ENCODE data around the gene CNOT6.
"Not testable (repeated sequence)": the region's sequence is repeated elsewhere in the genome, so short reads cannot be mapped to it uniquely, and the experiment has no call there.

The CNOT6 gene

GRCh38 chr5:180494060-180494509 lies at the start of gene CNOT6:
TSS of gene CNOT6 (plus strand) at chr5:180494379. CDS start at chr5:180529277, 34,898 bp downstream.
- DNase-seq (ENCODE audit: low spot score) = peak; percentile 91

- no peak for DNase-seq (ENCODE audit: low spot score)
Measured at GRCh38 chr5:180454752-180455151, 39.4 kb upstream of the CNOT6 start.

- DNase-seq (ENCODE audit: low spot score) = no peak
Measured at GRCh38 chr5:180455872-180456271, 38.3 kb upstream of the CNOT6 start.

GRCh38 chr5:180456792-180457191 lies 37.4 kb upstream of the CNOT6 start:
- DNase-seq (ENCODE audit: low spot score) = no peak

- DNase-seq (ENCODE audit: low spot score) = not testable (repeated sequence)
Measured at GRCh38 chr5:180458852-180459673, 35.1 kb upstream of the CNOT6 start.

- DNase-seq (ENCODE audit: low spot score) = not testable (repeated sequence)
Measured at GRCh38 chr5:180459674-180460142, 34.5 kb upstream of the CNOT6 start.

- no peak for DNase-seq (ENCODE audit: low spot score)
Measured at GRCh38 chr5:180460834-180461233, 33.3 kb upstream of the CNOT6 start.

- DNase-seq (ENCODE audit: low spot score) = no peak
Measured at GRCh38 chr5:180461303-180461702, 32.9 kb upstream of the CNOT6 start.

- no peak for DNase-seq (ENCODE audit: low spot score)
Measured at GRCh38 chr5:180463216-180463900, 30.8 kb upstream of the CNOT6 start.

GRCh38 chr5:180463916-180464602 lies 30.1 kb upstream of the CNOT6 start:
- DNase-seq (ENCODE audit: low spot score) = no peak

- DNase-seq (ENCODE audit: low spot score) = no peak
Measured at GRCh38 chr5:180464603-180464970, 29.6 kb upstream of the CNOT6 start.

- DNase-seq (ENCODE audit: low spot score) = not testable (repeated sequence)
Measured at GRCh38 chr5:180465052-180465451, 29.1 kb upstream of the CNOT6 start.

- no peak for DNase-seq (ENCODE audit: low spot score)
Measured at GRCh38 chr5:180466316-180466715, 27.9 kb upstream of the CNOT6 start.

GRCh38 chr5:180467028-180467975 lies 26.9 kb upstream of the CNOT6 start:
- no peak for DNase-seq (ENCODE audit: low spot score)

GRCh38 chr5:180467989-180468731 lies 26.0 kb upstream of the CNOT6 start:
- DNase-seq (ENCODE audit: low spot score) = no peak

GRCh38 chr5:180468732-180469585 lies 25.2 kb upstream of the CNOT6 start:
- no peak for DNase-seq (ENCODE audit: low spot score)

GRCh38 chr5:180469586-180469865 lies 24.7 kb upstream of the CNOT6 start:
- DNase-seq (ENCODE audit: low spot score) = no peak

- DNase-seq (ENCODE audit: low spot score) = no peak
Measured at GRCh38 chr5:180469866-180470265, 24.3 kb upstream of the CNOT6 start.

- DNase-seq (ENCODE audit: low spot score) = no peak
Measured at GRCh38 chr5:180470361-180470760, 23.8 kb upstream of the CNOT6 start.
